H1 (cell line): ENCODE measurements around the gene PID1. TPM values are rescaled to one million over a fixed set of nuclear protein-coding genes. Genes with fewer than 3 reads are reported as not detected.

ENCODE experiments used
- CREB1 ChIP-seq: IDR thresholded peaks from 2 replicates; pipeline ENCODE4 v1.6.1; 2012; ENCODE audit warnings: inconsistent platforms
- CTCF ChIP-seq, 3 experiments: IDR thresholded peaks; 1 replicate in 2 of 3; 2 replicates in 1 of 3; pipeline versions ENCODE4 v1.5.1 to v1.6.1; 2011; ENCODE audit warnings: low read length in 3 of 3, mild to moderate bottlenecking in 3 of 3, inconsistent platforms in 2 of 3, low read depth in 1 of 3, moderate library complexity in 1 of 3; ENCODE audit not compliant: insufficient read depth in 1 of 3; ENCODE audit errors: control extremely low read depth in 1 of 3
- EGR1 ChIP-seq: IDR thresholded peaks from 2 replicates; pipeline ENCODE4 v1.6.1; 2011; ENCODE audit warnings: low read depth, low read length, borderline replicate concordance
- GABPA ChIP-seq: IDR thresholded peaks from 2 replicates; pipeline ENCODE4 v1.6.1; 2011; ENCODE audit warnings: mild to moderate bottlenecking, low read length, moderate library complexity, borderline replicate concordance; ENCODE audit not compliant: insufficient read depth
- SIN3A ChIP-seq, 2 experiments: IDR thresholded peaks in 1 of 2; conservative IDR thresholded peaks in 1 of 2; 2 replicates each; pipeline ENCODE4 v1.6.1; 2011 to 2012; ENCODE audit warnings: low read length in 2 of 2, improper control_type of control experiment in 1 of 2, low read depth in 1 of 2, mild to moderate bottlenecking in 1 of 2
- SIX5 ChIP-seq: IDR thresholded peaks from 2 replicates; pipeline ENCODE4 v1.6.1; 2011; ENCODE audit warnings: mild to moderate bottlenecking, low read depth, low read length
- SP4 ChIP-seq: IDR thresholded peaks from 2 replicates; pipeline ENCODE4 v1.6.1; 2012; ENCODE audit warnings: low read length, inconsistent platforms
- USF2 ChIP-seq: IDR thresholded peaks from 2 replicates; pipeline ENCODE4 v1.6.1; 2011; ENCODE audit warnings: low read length, improper control_type of control experiment
- polyA plus RNA-seq, 7 experiments: library from polyadenylated mRNA; depleted of rRNA in 3 of 7; stranded (reverse) in 5 of 7; unstranded in 2 of 7; fragments of >200 nt in 5 of 7; fragments of 200-250 nt in 2 of 7; gene quantifications; 1 replicate in 5 of 7; 2 replicates in 1 of 7; 4 replicates in 1 of 7; pipeline versions ENCODE4 v1.2.1 to v1.2.3, GENCODE V29; 2011 to 2013; ENCODE audit warnings: missing spikeins in 2 of 7, mixed read lengths in 2 of 7
- total RNA-seq: library from RNA; stranded (reverse); fragmentation: NEBNext Ultra II Directional; extraction: Animal tissue kit (Norgen Biotek cat#: 25700); gene quantifications from 2 replicates; pipeline ENCODE4 v1.2.1, GENCODE V29; 2021
- TF ChIP-seq, protein P1 (sequence below): IDR thresholded peaks from 2 replicates; pipeline ENCODE4 v1.6.1; 2012; ENCODE audit warnings: inconsistent platforms

PID1 gene
- total and polyA plus RNA-seq, 2 of the 8 experiments (the other 6 are each of a cell fraction or from before 2014, with no cell fraction given) = 1.5 to 3.3 TPM

- no peak for TF ChIP-seq CTCF (IDR thresholded peaks at IDR 0.05; ENCODE audit: control extremely low read depth in 1 of 3, insufficient read depth in 1 of 3, low read depth in 1 of 3, low read length in 3 of 3)
- TF ChIP-seq, protein P1, sequence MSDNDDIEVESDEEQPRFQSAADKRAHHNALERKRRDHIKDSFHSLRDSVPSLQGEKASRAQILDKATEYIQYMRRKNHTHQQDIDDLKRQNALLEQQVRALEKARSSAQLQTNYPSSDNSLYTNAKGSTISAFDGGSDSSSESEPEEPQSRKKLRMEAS = no peak
- no peak for TF ChIP-seq SP4
- no peak for TF ChIP-seq EGR1
- TF ChIP-seq SIN3A (conservative IDR thresholded peaks at IDR 0.05 in 1 of 2, IDR thresholded peaks at IDR 0.05 in 1 of 2; ENCODE audit: low read depth in 1 of 2, low read length in 2 of 2) = no peak
- TF ChIP-seq USF2 = no peak
- no peak for TF ChIP-seq GABPA
- TF ChIP-seq SIX5 = no peak
- no peak for TF ChIP-seq CREB1
- TF ChIP-seq, all 59 proteins: peak for 0
Observed at GRCh38 chr2:229089776-229090175, 181.3 kb downstream of the PID1 start (continued).
